Hepatocyte (in vitro differentiated cells): ENCODE results near the gene CATSPERD. TPM values are rescaled to one million over a fixed set of nuclear protein-coding genes. Genes with fewer than 3 reads are reported as not detected.
A peak's percentile ranks its signal among the peaks of the same experiment; 100 is the strongest.
"Not testable (repeated sequence)": the region's sequence is repeated elsewhere in the genome, so short reads cannot be mapped to it uniquely, and the experiment has no call there.

Experiments
- DNase-seq: peaks from one replicate; pipeline ENCODE4 v3.0.0-alpha.2; 2016; ENCODE audit warnings: low spot score
- H2AFZ ChIP-seq: fragments of 200-600 bp; sonication (generic); 2 replicates; pipeline ENCODE4 v1.6.0; 2016; ENCODE audit warnings: antibody characterized with exemption, mild to moderate bottlenecking
- H3K27ac ChIP-seq: fragments of 200-600 bp; sonication (generic); 2 replicates; pipeline ENCODE4 v1.5.1; 2016; ENCODE audit warnings: mild to moderate bottlenecking
- H3K27me3 ChIP-seq: fragments of 200-600 bp; sonication (generic); 2 replicates; pipeline ENCODE4 v1.6.1; 2016
- H3K36me3 ChIP-seq: fragments of 200-600 bp; sonication (generic); replicated peaks from 2 replicates; pipeline ENCODE4 v1.5.1; 2016; ENCODE audit warnings: low read depth; ENCODE audit not compliant: insufficient read depth
- H3K4me1 ChIP-seq: fragments of 200-600 bp; sonication (generic); 2 replicates; pipeline ENCODE4 v1.5.1; 2016; ENCODE audit warnings: mild to moderate bottlenecking, moderate library complexity; ENCODE audit not compliant: insufficient read depth
- H3K4me2 ChIP-seq: fragments of 200-600 bp; sonication (generic); 2 replicates; pipeline ENCODE4 v1.6.0; 2016
- H3K4me3 ChIP-seq: fragments of 200-600 bp; sonication (generic); 2 replicates; pipeline ENCODE4 v1.5.1; 2016; ENCODE audit warnings: mild to moderate bottlenecking
- H3K79me2 ChIP-seq: fragments of 200-600 bp; sonication (generic); 2 replicates; pipeline ENCODE4 v1.6.0; 2017; ENCODE audit warnings: mild to moderate bottlenecking
- H3K9me2 ChIP-seq: fragments of 200-600 bp; sonication (generic); replicated peaks from 2 replicates; pipeline ENCODE4 v1.6.0; 2017; ENCODE audit warnings: mild to moderate bottlenecking; ENCODE audit not compliant: insufficient read depth
- H3K9me3 ChIP-seq: fragments of 200-600 bp; sonication (generic); 2 replicates; pipeline ENCODE4 v1.5.1; 2016; ENCODE audit warnings: low read depth, mild to moderate bottlenecking
- H4K20me1 ChIP-seq: fragments of 200-600 bp; sonication (generic); 2 replicates; pipeline ENCODE4 v1.6.0; 2016; ENCODE audit warnings: mild to moderate bottlenecking; ENCODE audit not compliant: insufficient read depth, poor library complexity, severe bottlenecking
- EZH2 ChIP-seq: fragments of 200-600 bp; sonication (generic); IDR thresholded peaks from 2 replicates; pipeline ENCODE4 v1.6.1; 2016; ENCODE audit warnings: antibody characterized with exemption, mild to moderate bottlenecking, borderline replicate concordance
- EZH2phosphoT487 ChIP-seq: fragments of 200-600 bp; sonication (generic); IDR thresholded peaks from one replicate; pipeline ENCODE4 v1.6.1; 2018; ENCODE audit warnings: antibody characterized with exemption, mild to moderate bottlenecking, low read depth, moderate library complexity; ENCODE audit not compliant: unreplicated experiment, severe bottlenecking
- WGBS: methylation state at CpG from one replicate; pipeline ENCODE4 v1.1.6; 2016; ENCODE audit warnings: low lambda C conversion rate; ENCODE audit errors: missing lambda C conversion rate; 5-methylcytosine and 5-hydroxymethylcytosine counted together
- polyA plus RNA-seq: library from polyadenylated mRNA; unstranded; fragments of >200 nt; fragmentation: Nextera tagmentation; extraction: Ambion mirVana; gene quantifications from 2 replicates; pipeline ENCODE4 v1.2.1, GENCODE V29; 2016
- total RNA-seq: library from RNA; depleted of rRNA; stranded (reverse); fragments of >200 nt; gene quantifications from 2 replicates; pipeline ENCODE4 v1.2.3, GENCODE V29; 2014
- TF ChIP-seq, protein P1 (sequence below): fragments of 200-600 bp; sonication (generic); IDR thresholded peaks from 2 replicates; pipeline ENCODE4 v1.5.1; 2016; ENCODE audit warnings: antibody characterized with exemption, mild to moderate bottlenecking; ENCODE audit not compliant: poor library complexity

Gene CATSPERD
- total and polyA plus RNA-seq, 2 experiments from 2014 or later, result not detected

DNA sequence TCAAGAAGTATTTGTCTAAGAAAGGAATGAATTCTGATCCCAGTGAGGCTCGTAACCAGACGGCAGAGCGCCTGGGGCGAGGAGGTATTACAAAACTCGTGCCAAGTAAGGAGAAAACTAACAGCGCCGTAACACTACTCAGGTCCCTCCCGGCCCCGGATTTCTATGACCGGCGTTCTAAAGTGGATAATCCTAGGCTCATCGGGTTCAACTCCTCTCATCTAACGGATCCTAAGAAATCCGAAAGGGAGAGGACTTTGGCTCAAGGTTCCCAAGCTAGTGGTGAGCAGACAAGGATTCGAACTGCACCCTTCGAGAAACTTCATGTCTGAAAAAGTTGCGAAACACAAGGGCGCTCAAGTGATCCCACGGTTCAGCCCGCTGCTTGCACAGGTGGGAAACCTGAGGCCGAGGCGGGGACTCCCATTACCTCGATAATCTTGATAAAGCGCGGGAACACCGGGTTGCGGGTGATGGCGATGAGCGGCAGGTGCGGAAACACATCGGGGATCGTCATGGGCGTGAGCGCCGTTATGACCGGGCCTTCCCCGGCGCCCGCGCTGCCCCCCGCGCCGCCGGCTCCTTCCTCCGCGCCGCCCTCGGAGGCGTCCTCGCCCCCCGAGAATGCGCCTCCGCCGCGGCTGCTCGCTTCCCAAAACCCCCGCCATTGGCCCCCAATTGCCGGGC, 1.0 kb upstream of the CATSPERD start:
- H2AFZ ChIP-seq, result peak overlapping the region; percentile 61
- TF ChIP-seq EZH2 (no peak), EZH2phosphoT487 (no peak)
- TF ChIP-seq, protein P1, sequence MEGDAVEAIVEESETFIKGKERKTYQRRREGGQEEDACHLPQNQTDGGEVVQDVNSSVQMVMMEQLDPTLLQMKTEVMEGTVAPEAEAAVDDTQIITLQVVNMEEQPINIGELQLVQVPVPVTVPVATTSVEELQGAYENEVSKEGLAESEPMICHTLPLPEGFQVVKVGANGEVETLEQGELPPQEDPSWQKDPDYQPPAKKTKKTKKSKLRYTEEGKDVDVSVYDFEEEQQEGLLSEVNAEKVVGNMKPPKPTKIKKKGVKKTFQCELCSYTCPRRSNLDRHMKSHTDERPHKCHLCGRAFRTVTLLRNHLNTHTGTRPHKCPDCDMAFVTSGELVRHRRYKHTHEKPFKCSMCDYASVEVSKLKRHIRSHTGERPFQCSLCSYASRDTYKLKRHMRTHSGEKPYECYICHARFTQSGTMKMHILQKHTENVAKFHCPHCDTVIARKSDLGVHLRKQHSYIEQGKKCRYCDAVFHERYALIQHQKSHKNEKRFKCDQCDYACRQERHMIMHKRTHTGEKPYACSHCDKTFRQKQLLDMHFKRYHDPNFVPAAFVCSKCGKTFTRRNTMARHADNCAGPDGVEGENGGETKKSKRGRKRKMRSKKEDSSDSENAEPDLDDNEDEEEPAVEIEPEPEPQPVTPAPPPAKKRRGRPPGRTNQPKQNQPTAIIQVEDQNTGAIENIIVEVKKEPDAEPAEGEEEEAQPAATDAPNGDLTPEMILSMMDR, result no peak
- peak overlapping the region; percentile 95 for H3K27ac ChIP-seq
- H3K79me2 ChIP-seq, result peaks cover 51% of the 10 kb centered on the region
- no peak for DNase-seq
- no peaks in the 10 kb centered on the region for H4K20me1 ChIP-seq
- H3K4me3 ChIP-seq, result peak overlapping the region; percentile 69
- no peaks in the 10 kb centered on the region for H3K27me3 ChIP-seq
- peaks cover 13% of the 10 kb centered on the region for H3K4me1 ChIP-seq
- no peaks in the 10 kb centered on the region for H3K9me3 ChIP-seq
- WGBS, result under 1% methylated on average over 36 of the region's 58 CpGs
- no peaks in the 10 kb centered on the region for H3K36me3 ChIP-seq
- H3K9me2 ChIP-seq, result no peaks in the 10 kb centered on the region
- H3K4me2 ChIP-seq, result peak overlapping the region; percentile 88

DNA sequence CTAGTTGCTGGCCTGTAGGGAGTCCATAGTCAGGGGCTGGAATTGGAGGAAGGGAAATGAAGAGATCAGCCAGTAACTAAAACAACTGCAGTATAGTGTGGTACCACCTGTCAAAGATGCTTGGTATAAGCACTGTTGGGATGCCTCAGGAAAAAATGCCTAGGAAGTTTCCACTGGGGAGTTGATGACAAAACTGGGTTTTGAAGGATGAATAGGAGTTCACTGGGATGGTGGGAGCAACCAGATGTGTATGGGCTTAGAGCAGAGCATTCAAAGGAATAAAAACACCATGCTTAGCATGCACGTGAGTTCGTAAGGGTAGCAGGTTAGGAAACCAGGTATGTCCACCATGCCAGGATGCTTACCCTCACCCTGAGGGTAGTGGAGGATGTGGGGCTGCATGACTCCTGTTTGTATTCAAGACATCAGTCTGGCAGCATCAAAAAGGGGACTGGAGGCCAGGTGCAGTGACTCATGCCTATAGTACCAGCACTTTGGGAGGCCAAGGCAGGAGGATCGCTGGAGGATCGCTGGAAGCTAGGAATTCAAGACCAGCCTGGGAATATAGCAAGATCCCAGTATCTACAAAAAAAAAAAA, 7.1 kb downstream of the CATSPERD start:
- DNase-seq, result no peak
- Histone ChIP-seq H3K27ac (no peak overlapping the region), H4K20me1 (no peaks in the 10 kb centered on the region), H2AFZ (no peak overlapping the region), H3K36me3 (no peaks in the 10 kb centered on the region), H3K27me3 (no peaks in the 10 kb centered on the region), H3K4me3 (no peak overlapping the region), H3K79me2 (no peaks in the 10 kb centered on the region), H3K9me3 (no peaks in the 10 kb centered on the region), H3K9me2 (no peaks in the 10 kb centered on the region), H3K4me1 (no peaks in the 10 kb centered on the region), H3K4me2 (no peak overlapping the region)
- no peak for TF ChIP-seq EZH2phosphoT487
- 89% methylated on average over 4 of the region's 4 CpGs for WGBS

- H2AFZ ChIP-seq, DNase-seq, H3K27me3 ChIP-seq, H3K4me2 ChIP-seq, H3K9me2 ChIP-seq, H4K20me1 ChIP-seq, H3K27ac ChIP-seq, H3K4me3 ChIP-seq, H3K9me3 ChIP-seq, H3K4me1 ChIP-seq, H3K79me2 ChIP-seq, H3K36me3 ChIP-seq: not testable (repeated sequence)
- WGBS, result 85% methylated on average over 2 of the region's 2 CpGs
Observed at GRCh38 chr19:5733172-5733571, 12.7 kb downstream of the CATSPERD start.

DNA sequence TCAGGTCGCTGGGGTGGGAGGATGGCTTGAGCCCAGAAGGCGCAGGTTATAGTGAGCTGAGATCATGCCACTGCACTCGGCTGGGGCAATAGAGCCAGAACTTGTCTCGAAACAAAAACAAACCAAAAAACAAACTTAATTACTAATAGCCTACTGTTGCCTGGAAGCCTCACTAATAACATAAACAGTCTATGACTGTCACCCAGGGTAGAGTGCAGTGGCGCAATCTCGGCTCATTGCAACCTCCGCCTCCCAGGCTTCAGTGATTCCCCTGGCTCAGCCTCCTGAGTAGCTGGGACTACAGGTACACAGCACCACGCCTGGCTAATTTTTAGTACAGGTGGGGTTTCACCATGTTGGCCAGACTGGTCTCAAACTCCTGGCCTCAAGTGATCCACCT, 18.0 kb downstream of the CATSPERD start:
- TF ChIP-seq EZH2, result no peak
- DNase-seq, result no peak
- Histone ChIP-seq H3K4me2 (no peak overlapping the region), H3K27ac (no peak overlapping the region), H2AFZ (no peak overlapping the region), H3K4me1 (no peaks in the 10 kb centered on the region), H3K9me2 (no peaks in the 10 kb centered on the region), H3K27me3 (no peaks in the 10 kb centered on the region), H3K4me3 (no peak overlapping the region), H3K36me3 (no peaks in the 10 kb centered on the region), H3K9me3 (no peaks in the 10 kb centered on the region), H4K20me1 (no peaks in the 10 kb centered on the region), H3K79me2 (no peaks in the 10 kb centered on the region)
- 81% methylated on average over 8 of the region's 8 CpGs for WGBS

GRCh38 chr19:5742051-5742450, 21.6 kb downstream of the CATSPERD start:
- Histone ChIP-seq H3K4me1 (no peaks in the 10 kb centered on the region), H3K27me3 (no peaks in the 10 kb centered on the region), H3K79me2 (no peaks in the 10 kb centered on the region), H3K4me3 (no peak overlapping the region), H3K27ac (no peak overlapping the region), H4K20me1 (no peaks in the 10 kb centered on the region), H3K9me2 (no peaks in the 10 kb centered on the region), H3K36me3 (no peaks in the 10 kb centered on the region), H2AFZ (no peak overlapping the region), H3K4me2 (no peak overlapping the region), H3K9me3 (no peaks in the 10 kb centered on the region)
- 83% methylated on average over 19 of the region's 19 CpGs for WGBS
- no peak for DNase-seq
- TF ChIP-seq EZH2 (no peak), EZH2phosphoT487 (no peak)
- TF ChIP-seq, protein P1, result no peak
